ENCODE data around the gene HRG.
"Not testable (repeated sequence)": the region's sequence is repeated elsewhere in the genome, so short reads cannot be mapped to it uniquely, and the experiment has no call there.

Gene HRG

GRCh38 chr3:186680869-186681268 lies 15.1 kb downstream of the HRG start:
- no peak for DNase-seq (ENCODE audit: low read depth)

GRCh38 chr3:186682812-186683211 lies 17.0 kb downstream of the HRG start:
- DNase-seq (ENCODE audit: low read depth), result no peak

- no peak for DNase-seq (ENCODE audit: low read depth)
Measured at GRCh38 chr3:186683979-186684378, 18.2 kb downstream of the HRG start.

GRCh38 chr3:186686475-186686874 lies 20.7 kb downstream of the HRG start:
- not testable (repeated sequence) for DNase-seq (ENCODE audit: low read depth)

GRCh38 chr3:186687120-186687651 lies 21.4 kb downstream of the HRG start:
- DNase-seq (ENCODE audit: low read depth), result no peak

- DNase-seq (ENCODE audit: low read depth), result not testable (repeated sequence)
Measured at GRCh38 chr3:186690304-186690703, 24.5 kb downstream of the HRG start.

GRCh38 chr3:186691676-186692075 lies 25.9 kb downstream of the HRG start:
- DNase-seq (ENCODE audit: low read depth), result no peak

GRCh38 chr3:186693843-186694242 lies 28.0 kb downstream of the HRG start:
- DNase-seq (ENCODE audit: low read depth), result no peak

- no peak for DNase-seq (ENCODE audit: low read depth)
Measured at GRCh38 chr3:186694288-186695032, 28.6 kb downstream of the HRG start.

- DNase-seq (ENCODE audit: low read depth), result no peak
Measured at GRCh38 chr3:186696522-186696921, 30.7 kb downstream of the HRG start.

- no peak for DNase-seq (ENCODE audit: low read depth)
Measured at GRCh38 chr3:186697510-186697909, 31.7 kb downstream of the HRG start.

GRCh38 chr3:186700267-186700666 lies 34.5 kb downstream of the HRG start:
- DNase-seq (ENCODE audit: low read depth), result no peak

- not testable (repeated sequence) for DNase-seq (ENCODE audit: low read depth)
Measured at GRCh38 chr3:186702451-186702850, 36.6 kb downstream of the HRG start.

- no peak for DNase-seq (ENCODE audit: low read depth)
Measured at GRCh38 chr3:186705882-186706780, 40.3 kb downstream of the HRG start.

GRCh38 chr3:186708983-186709679 lies 43.3 kb downstream of the HRG start:
- DNase-seq (ENCODE audit: low read depth), result no peak

- not testable (repeated sequence) for DNase-seq (ENCODE audit: low read depth)
Measured at GRCh38 chr3:186710694-186711093, 44.9 kb downstream of the HRG start.

- DNase-seq (ENCODE audit: low read depth), result no peak
Measured at GRCh38 chr3:186713499-186713898, 47.7 kb downstream of the HRG start.

- DNase-seq (ENCODE audit: low read depth), result no peak
Measured at GRCh38 chr3:186717039-186717457, 51.2 kb downstream of the HRG start, which contains the start of gene KNG1. Gene KNG1, plus strand, starts transcription at chr3:186717359. Its CDS starts 184 bp downstream, at chr3:186717543.

- DNase-seq (ENCODE audit: low read depth), result no peak
Measured at GRCh38 chr3:186719945-186720739, 54.3 kb downstream of the HRG start.

GRCh38 chr3:186722457-186722856 lies 56.6 kb downstream of the HRG start:
- no peak for DNase-seq (ENCODE audit: low read depth)

GRCh38 chr3:186724911-186725310 lies 59.1 kb downstream of the HRG start:
- no peak for DNase-seq (ENCODE audit: low read depth)

Data from iris pigment epithelial cell (primary cell).